Measurements from ENCODE around the gene KCNJ12. TPM values are rescaled to one million over a fixed set of nuclear protein-coding genes. Genes with fewer than 3 reads are reported as not detected.
A peak's percentile ranks its signal among the peaks of the same experiment; 100 is the strongest.

The KCNJ12 gene
- total RNA-seq, 1 donor from 2014 or later: 0.76 TPM

DNA sequence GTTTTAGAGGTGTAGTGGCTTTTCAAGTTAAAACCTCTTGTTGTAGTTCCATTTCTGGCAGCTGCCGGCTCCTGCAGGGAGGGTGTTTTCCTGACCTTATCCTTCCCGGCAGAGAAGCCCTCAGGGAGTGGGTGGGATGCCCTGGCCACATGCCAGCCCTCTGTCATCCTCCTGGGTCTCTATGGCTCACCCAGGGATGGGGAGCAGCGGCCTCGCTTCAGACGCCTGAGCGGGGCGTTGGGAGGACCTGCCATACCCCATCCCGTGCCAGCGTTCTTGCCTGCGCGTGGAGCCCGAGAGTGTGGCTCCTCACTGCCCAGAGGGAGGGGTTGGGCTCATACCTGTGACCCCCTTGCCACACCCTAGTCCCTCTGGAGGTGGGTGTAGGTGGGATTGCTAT is 11.9 kb downstream of the KCNJ12 start:
- H3K4me3 Mint-ChIP-seq: no peak overlapping the region
- peaks cover 38% of the 10 kb centered on the region for H3K27me3 Mint-ChIP-seq (ENCODE audit: low read depth)
- H3K27ac Mint-ChIP-seq: no peak overlapping the region
- no peak for DNase-seq (ENCODE audit: low spot score in 2 of 2, unreplicated experiment in 2 of 2)
- H3K4me1 Mint-ChIP-seq: peaks cover 11% of the 10 kb centered on the region
- TF ChIP-seq, protein P1, sequence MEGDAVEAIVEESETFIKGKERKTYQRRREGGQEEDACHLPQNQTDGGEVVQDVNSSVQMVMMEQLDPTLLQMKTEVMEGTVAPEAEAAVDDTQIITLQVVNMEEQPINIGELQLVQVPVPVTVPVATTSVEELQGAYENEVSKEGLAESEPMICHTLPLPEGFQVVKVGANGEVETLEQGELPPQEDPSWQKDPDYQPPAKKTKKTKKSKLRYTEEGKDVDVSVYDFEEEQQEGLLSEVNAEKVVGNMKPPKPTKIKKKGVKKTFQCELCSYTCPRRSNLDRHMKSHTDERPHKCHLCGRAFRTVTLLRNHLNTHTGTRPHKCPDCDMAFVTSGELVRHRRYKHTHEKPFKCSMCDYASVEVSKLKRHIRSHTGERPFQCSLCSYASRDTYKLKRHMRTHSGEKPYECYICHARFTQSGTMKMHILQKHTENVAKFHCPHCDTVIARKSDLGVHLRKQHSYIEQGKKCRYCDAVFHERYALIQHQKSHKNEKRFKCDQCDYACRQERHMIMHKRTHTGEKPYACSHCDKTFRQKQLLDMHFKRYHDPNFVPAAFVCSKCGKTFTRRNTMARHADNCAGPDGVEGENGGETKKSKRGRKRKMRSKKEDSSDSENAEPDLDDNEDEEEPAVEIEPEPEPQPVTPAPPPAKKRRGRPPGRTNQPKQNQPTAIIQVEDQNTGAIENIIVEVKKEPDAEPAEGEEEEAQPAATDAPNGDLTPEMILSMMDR (IDR thresholded peaks at IDR 0.05; ENCODE audit: unreplicated experiment): no peak
- no peaks in the 10 kb centered on the region for H3K36me3 Mint-ChIP-seq
- H3K9me3 Mint-ChIP-seq: no peaks in the 10 kb centered on the region

DNA sequence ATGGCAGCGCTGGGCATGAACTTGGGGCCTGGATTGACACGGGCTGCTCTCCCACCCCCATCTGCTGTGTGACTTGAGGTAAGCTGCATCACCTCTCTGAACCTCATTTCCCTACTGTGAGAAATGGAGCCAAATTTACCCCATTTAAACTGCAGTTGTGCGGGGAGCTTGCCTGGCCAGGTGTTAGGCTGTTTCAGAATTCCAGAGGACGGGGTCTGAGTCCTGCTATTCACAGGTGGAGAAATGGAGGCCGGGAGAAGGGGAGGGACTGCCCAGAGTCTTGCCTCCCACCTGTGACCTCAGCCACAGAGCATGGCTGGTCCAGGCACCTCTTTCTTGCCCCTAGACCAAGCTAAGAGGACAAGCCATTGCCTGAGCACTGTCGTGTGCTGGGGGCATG is 12.8 kb downstream of the KCNJ12 start:
- Mint-ChIP-seq H3K27me3 (ENCODE audit: low read depth) (peaks cover 37% of the 10 kb centered on the region), H3K36me3 (no peaks in the 10 kb centered on the region), H3K27ac (no peak overlapping the region), H3K4me1 (peaks cover 11% of the 10 kb centered on the region), H3K4me3 (no peak overlapping the region), H3K9me3 (no peaks in the 10 kb centered on the region)
- TF ChIP-seq, protein P1 (IDR thresholded peaks at IDR 0.05; ENCODE audit: unreplicated experiment): no peak
- no peak for DNase-seq (ENCODE audit: low spot score in 2 of 2, unreplicated experiment in 2 of 2)

DNA sequence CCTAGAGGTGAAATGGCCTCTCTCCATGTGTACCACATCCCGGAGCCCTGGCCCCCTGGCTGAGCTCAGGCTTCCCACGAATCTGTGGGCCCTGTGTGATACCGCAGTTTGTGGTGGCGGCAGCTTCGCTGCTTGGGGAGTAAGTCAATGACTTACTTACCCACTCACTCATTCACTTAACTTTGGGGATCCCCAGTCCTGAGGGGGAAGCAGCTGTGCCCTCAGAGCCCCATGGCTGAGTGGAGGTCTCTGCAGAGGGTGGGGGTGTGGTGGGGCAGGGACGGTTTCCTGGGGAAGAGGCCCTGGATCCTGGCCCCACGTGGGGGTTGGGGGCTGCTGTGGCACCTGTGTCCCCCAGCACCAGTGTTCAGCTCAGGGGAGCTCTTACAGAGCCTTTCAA is 13.2 kb downstream of the KCNJ12 start:
- TF ChIP-seq, protein P1 (IDR thresholded peaks at IDR 0.05; ENCODE audit: unreplicated experiment): no peak
- Mint-ChIP-seq H3K4me1 (peaks cover 11% of the 10 kb centered on the region), H3K27me3 (ENCODE audit: low read depth) (peaks cover 32% of the 10 kb centered on the region), H3K9me3 (no peaks in the 10 kb centered on the region), H3K4me3 (no peak overlapping the region), H3K27ac (no peak overlapping the region), H3K36me3 (no peaks in the 10 kb centered on the region)
- no peak for DNase-seq (ENCODE audit: low spot score in 2 of 2, unreplicated experiment in 2 of 2)

DNA sequence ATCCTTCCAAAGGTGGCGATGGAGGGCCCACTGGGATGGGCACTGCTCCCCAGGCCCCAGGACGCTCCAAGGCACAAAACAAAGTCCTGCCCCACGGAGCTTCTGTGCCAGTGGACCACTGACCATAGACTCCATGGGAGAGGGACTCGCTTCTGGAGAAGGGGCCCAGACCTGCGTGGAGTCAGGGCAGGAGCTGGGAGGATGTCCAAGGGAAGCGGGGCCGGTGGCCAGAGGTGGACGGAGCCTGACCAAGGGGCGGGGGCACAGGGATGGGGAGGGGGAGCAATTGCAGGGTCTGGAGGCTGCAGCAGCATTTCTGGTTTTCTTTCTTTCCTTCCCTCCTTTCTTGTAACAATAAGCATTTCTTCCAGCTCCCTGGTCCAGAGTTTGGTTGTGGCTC is 14.1 kb downstream of the KCNJ12 start:
- Mint-ChIP-seq H3K27ac (peak overlapping the region; percentile 44), H3K9me3 (no peaks in the 10 kb centered on the region), H3K27me3 (ENCODE audit: low read depth) (peaks cover 28% of the 10 kb centered on the region), H3K36me3 (no peaks in the 10 kb centered on the region), H3K4me1 (peaks cover 11% of the 10 kb centered on the region), H3K4me3 (no peak overlapping the region)
- TF ChIP-seq, protein P1 (IDR thresholded peaks at IDR 0.05; ENCODE audit: unreplicated experiment): no peak
- no peak for DNase-seq (ENCODE audit: low spot score in 2 of 2, unreplicated experiment in 2 of 2)

DNA sequence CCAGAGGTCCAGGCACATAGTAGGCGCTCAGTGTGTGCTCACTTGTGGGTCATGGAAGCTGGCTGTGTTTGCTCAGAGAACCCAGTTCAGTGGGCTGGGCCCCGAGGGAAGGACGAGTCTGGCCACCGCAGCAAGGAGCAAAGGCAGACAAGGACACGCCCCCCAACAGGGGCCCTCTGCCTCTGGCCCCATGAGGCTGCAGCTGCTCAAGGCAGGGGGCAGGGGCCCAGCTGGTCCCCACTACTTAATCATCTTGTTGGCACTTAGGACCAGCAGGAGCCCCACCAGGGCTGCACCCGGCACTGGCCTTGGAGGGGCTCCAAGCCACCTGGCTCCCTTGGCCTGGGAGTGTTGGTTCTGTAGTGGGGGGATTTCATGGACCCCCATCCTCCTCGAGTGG is 16.1 kb downstream of the KCNJ12 start:
- H3K4me3 Mint-ChIP-seq: no peak overlapping the region
- peaks cover 24% of the 10 kb centered on the region for H3K27me3 Mint-ChIP-seq (ENCODE audit: low read depth)
- H3K36me3 Mint-ChIP-seq: no peaks in the 10 kb centered on the region
- TF ChIP-seq, protein P1 (IDR thresholded peaks at IDR 0.05; ENCODE audit: unreplicated experiment): no peak
- H3K9me3 Mint-ChIP-seq: no peaks in the 10 kb centered on the region
- DNase-seq (ENCODE audit: low spot score in 2 of 2, unreplicated experiment in 2 of 2): no peak
- peaks cover 11% of the 10 kb centered on the region for H3K4me1 Mint-ChIP-seq
- H3K27ac Mint-ChIP-seq: no peak overlapping the region

DNA sequence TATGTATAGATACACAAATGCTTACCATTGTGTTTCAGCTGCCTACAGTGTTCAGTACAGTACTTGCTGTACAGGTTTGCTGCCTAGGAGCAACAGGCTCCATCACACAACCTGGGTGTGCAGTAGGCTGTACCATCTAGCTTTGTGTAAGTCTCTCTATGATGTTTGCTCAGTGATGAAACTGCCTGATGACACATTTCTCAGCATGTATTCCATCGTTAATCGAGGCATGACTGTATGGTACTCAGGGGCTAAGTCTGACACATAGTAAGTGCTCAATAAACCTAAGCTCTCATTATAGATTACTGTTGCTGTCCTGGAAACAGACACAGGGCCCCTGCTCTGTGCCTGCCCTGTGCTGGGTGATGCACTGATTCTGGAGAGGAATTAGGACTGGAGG is 18.1 kb downstream of the KCNJ12 start:
- H3K4me3 Mint-ChIP-seq: no peak overlapping the region
- no peak overlapping the region for H3K27ac Mint-ChIP-seq
- H3K27me3 Mint-ChIP-seq (ENCODE audit: low read depth): peaks cover 18% of the 10 kb centered on the region
- no peaks in the 10 kb centered on the region for H3K36me3 Mint-ChIP-seq
- no peaks in the 10 kb centered on the region for H3K9me3 Mint-ChIP-seq
- DNase-seq (ENCODE audit: low spot score in 2 of 2, unreplicated experiment in 2 of 2): no peak
- TF ChIP-seq, protein P1 (IDR thresholded peaks at IDR 0.05; ENCODE audit: unreplicated experiment): no peak
- peaks cover 2% of the 10 kb centered on the region for H3K4me1 Mint-ChIP-seq

Data from mesothelial cell of epicardium (in vitro differentiated cells).